ENCODE measurements around the gene PPP1R12B.
"Not testable (repeated sequence)": the region's sequence is repeated elsewhere in the genome, so short reads cannot be mapped to it uniquely, and the experiment has no call there.

The PPP1R12B gene

DNA sequence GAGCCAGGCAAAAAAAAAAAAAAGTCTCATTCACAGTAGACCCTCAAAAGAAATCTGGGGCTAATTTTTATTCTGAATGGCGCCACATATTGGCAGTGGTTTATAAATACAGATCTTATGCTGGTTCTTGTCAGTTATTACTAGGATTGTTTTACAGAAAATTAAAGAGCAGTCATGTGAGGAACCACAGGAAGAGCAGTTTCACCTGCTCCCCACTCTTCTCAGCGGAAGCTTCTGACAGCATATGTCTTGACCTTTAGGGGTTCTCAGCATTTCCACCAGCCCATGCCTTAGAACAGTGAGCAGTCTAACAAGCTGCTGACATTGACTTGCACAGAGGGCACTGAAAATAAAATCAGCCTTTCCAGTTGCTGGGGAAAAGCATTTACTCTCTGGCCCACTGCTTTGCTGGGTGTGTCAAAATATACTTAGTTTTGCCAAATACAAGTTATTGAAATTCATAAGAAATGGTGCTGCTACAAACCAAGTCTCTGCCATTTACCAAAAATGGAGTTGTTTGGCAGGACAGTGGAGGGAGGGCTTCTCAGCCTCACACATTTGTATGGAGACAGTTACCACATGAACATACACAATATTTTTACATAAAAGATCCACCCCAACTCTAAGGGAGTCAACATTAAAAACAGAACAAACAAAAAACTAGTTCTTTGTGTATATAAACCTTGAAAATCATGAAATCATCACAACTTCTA, 217.5 kb downstream of the PPP1R12B start:
- DNase-seq: no peak

GRCh38 chr1:202567738-202568137, 219.2 kb downstream of the PPP1R12B start:
- DNase-seq: no peak

DNA sequence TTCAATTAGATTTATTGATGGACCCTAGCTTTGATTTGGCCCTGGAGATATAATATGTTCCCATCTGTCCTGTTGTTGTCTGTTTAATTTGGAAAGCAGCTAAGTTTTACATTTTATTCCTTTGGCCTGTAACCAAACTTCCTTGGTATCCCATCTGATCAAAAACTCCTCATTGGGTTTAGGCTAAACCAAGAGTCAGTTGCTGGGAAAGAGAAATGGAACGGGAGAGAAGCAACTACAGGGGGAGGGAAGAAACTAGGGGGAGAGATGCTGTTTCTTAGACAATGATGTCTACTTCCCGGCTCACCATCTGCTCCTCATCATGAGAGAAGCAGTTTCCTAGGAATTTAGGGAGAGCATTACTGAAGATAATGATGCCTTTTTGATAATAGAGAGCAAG, 219.9 kb downstream of the PPP1R12B start:
- DNase-seq: peak in 1 of 2 experiments; percentile 39

DNA sequence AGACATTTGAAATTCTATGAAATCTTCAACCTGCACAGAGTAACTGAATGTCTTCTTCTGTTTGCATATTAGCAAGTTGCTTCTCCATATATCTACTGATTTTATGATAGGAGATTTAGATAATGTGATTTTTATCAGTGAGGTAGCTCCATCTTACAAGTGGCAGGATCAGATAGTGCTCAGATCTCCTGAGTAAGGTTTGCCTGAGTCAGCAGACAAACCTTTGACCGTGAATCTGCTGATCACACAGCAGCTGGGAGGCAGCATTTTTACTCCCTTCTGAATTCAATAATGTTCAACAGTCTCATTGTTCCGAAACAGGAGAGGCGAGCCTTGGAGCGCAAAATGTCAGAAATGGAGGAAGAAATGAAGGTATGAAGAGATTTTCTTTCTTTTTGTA, 220.3 kb downstream of the PPP1R12B start:
- DNase-seq: no peak

DNA sequence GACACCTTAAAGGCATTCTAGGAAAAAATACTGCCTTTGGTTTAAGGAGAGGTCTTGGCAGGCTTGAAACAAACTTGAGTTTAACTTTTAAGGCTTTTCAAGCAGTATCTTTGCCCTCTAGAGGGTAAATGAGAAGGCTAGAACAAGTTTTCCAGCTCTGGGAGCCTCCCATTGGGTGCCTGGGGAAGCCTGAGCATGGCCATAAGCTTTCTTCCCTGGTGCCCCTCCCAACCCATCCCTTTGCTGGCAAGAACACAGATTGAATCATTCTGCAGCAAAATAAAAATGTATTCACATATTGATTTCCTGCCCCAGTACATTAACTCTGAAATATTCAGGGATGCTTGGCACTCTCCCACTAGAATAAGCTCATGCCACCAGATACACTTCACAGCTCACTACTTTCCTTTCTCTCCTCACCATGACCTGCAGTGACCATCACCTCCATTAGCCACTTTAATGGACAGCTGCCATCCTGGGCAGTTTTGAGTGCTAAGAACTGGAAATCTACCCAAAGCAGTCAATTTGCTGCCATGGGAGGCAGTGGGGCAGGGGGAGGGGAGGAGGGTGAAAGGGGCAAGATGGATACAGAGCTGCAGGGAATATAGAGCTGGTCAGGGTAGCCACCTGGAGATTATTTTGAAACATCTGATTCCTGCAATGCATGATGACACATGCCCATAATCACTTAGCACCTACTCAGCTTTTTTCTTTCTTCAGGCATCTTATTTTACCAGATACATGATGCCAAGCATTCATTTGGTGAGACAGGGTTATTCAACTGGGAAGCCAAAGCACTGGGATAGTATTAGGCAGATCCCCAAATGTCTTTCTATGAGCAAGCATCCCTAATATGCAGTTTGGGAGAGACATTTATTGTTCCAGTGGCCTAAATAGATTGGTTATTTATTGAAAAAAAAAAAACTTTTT, 221.2 kb downstream of the PPP1R12B start:
- no peak for DNase-seq

GRCh38 chr1:202571719-202572339, 223.3 kb downstream of the PPP1R12B start:
- peak in 1 of 2 experiments; percentile 51 for DNase-seq

GRCh38 chr1:202572867-202573266, 224.4 kb downstream of the PPP1R12B start:
- DNase-seq: no peak

GRCh38 chr1:202575918-202576653, 227.6 kb downstream of the PPP1R12B start:
- DNase-seq: no peak

- no peak for DNase-seq
These were observed 228.3 kb downstream of the PPP1R12B start for GRCh38 chr1:202576816-202577215.

- DNase-seq: no peak
These were observed 228.9 kb downstream of the PPP1R12B start for GRCh38 chr1:202577381-202577780.

GRCh38 chr1:202578001-202578504, 229.6 kb downstream of the PPP1R12B start:
- peak; percentile 29 to 75 for DNase-seq

DNA sequence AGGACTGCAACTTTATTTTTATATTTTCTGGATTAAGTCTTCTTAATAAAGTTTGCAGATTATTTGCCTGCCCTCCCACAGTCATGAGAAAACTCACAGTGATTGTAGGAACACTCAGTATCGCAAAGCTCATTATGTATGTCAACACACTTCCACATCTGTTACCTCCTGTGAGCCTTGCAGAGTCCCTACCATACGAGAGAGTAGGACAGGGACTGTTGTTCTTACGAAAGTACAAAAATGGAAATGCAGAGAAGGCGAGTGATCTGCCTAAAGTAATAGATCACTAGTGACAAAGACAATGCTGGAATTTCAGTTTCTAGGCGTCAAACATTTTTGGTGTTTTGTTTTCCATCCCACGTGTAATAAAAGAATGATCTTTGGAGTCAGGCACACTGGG, 230.1 kb downstream of the PPP1R12B start:
- DNase-seq: peak; percentile 51 to 70

DNA sequence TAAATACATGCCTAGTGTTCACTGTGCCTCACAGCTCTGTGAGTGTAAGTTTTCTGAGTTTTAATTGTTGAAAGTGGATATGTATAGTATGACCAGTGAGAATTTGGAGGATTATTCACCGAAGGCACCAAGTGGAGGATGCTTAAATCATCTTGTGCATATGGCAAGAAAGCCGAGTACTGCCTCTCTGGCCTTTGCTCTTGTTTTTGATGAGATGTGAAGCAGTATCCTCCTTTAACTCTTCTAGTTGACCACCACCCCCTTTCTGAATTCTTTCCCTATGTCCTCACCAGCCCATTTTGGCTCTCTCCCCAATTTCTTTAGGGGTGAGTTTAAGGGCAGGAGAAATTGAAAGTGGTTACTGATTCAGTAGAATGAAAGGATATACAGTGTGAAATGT, 231.3 kb downstream of the PPP1R12B start:
- peak in 1 of 2 experiments; percentile 79 for DNase-seq

DNA sequence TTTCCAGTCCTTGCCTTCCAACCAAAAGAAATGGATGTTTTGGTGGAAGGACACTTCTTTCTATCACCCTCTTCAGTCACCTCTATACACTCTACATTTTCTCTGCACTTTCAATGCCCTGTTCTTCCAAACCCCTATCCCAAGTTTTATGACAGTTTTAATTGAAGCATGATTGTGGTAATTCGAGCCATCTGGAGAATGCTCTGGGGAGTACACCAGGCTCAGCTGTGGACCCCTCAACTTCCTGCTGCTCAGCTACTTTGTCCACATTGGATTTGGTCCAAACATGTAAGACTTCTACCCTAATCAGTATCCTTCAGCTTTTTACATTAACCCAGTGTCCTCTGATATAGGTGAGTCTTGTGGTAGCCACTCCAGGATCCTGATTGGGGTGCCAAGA, 232.1 kb downstream of the PPP1R12B start:
- peak; percentile 16 to 51 for DNase-seq

DNA sequence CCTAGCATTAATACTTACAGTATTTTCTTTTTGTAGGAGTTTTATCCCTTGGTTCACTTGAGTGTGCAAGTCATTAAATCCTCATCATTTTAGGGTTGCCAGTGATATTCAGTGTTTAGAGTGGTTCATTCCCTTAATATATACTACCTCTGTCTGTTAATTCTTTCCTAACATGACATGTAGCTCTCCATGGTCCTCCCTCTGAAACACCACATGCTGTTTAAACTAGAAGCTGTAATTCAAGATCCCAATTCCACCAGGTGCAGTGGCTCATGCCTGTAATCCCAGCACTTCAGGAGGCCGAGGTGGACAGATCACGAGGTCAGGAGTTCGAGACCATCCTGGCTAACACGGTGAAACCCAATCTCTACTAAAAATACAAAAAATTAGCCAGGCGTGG, 233.9 kb downstream of the PPP1R12B start:
- DNase-seq: not testable (repeated sequence)

DNA sequence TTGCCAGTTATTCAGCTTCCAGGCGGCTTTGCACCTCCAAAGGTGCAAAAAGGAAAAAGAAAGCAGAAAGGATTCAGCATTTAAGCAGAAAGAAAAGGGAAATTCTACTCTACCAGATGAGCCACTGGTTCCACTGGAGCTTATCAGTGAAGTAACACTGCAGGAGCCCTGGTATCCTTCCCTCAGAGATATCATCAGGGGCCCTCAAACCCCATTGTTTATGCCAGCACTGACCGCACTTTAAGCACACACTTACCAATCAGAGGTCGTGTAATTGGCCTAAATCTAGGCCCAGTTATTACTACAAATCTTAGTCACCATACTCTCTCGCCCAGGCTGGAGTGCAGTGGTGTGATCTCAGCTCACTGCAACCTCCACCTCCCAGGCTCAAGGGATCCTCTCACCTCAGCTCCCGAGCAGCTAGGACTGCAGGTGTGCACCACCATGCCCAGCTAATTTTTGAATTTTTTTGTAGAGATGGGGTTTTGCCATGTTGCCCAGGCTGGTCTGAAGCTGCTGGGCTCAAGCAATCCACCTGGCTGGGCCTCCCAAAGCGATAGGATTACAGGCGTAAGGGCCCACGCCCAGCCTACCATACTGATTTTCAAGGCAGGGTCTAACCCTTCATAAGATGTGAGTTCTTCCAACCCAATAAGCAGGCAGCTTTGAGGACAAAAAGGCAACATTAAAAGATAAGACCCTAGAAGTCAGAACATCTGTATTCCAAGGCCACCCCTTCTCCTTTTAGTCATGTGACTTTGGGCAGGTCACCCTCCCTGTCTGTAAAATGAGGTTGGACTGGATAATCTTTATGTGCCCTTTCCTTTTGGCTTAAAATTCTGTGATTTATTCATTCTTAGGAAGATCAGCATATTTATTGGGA, 236.4 kb downstream of the PPP1R12B start:
- DNase-seq: no peak

DNA sequence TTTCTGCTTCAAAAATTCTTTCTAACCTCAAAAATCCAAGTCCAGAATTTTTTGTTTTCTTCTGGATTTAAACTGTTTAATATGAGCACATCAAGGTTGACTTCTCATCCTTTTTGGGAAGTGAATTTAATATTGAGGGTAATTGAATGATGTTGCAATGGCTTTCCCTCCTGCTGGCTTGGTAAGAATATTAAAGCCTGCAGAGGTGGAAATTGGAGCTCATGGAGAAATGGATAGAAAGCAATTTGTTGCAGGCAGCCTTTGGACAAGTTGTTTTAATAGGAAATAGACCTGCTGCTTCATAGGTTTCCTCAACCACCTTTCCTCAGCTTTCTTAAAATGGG, 237.1 kb downstream of the PPP1R12B start:
- DNase-seq: no peak

DNA sequence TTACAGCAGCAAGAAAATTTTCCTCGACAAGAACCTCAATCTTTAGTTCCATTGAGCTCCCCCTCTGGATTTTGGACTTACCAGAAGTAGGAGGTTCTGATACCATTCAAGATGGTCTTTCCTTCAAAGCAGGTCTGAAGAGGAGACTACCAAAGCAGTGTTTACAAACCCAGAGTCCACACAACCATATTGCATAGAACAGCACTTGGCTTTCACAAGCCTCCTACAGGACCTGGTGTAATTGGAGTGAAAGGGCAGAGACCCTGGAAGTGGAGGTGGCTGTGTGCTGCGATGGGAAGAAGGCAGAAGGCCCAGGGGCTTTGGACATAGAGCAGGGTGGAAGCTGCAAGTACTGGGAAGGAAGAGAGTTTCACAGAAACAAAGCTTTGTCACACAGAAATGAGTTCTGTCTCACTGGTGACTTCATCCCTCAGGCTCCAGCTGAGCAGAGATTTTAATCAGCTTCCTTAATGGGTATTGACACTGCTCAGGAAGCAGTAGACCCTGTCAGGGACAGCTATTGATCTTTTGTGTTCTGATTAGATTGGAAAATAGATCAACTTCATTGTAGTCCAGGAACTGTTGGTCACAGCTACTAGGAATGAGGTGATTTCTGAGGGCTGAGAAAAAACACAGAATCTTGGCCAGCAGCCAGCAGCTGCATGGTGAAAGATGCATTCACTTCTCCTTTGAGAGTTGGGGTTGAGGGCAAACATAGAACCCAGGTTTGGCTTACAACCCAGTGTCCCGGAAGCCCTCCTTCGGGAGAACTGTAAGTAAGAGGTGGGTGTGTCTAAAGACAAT, 237.7 kb downstream of the PPP1R12B start:
- no peak for DNase-seq

DNA sequence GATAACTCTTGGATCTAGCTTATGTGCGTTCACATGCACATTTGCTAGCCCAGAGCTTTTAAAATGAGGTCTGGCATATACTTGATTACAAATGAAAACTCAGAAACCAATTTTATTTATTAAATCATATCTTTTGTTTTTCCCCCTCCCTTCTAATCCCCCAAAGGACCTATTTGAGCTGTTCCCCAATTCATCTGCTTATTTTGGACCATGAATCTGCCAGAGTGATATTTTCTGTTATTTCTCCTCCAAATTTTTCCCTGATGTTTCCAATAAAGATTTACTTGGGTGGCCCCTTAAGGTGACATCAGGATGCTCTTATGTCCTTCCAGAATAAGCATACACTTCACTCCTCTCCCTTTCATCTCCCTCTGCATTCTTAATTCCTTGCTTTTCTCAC, 238.4 kb downstream of the PPP1R12B start:
- no peak for DNase-seq

DNA sequence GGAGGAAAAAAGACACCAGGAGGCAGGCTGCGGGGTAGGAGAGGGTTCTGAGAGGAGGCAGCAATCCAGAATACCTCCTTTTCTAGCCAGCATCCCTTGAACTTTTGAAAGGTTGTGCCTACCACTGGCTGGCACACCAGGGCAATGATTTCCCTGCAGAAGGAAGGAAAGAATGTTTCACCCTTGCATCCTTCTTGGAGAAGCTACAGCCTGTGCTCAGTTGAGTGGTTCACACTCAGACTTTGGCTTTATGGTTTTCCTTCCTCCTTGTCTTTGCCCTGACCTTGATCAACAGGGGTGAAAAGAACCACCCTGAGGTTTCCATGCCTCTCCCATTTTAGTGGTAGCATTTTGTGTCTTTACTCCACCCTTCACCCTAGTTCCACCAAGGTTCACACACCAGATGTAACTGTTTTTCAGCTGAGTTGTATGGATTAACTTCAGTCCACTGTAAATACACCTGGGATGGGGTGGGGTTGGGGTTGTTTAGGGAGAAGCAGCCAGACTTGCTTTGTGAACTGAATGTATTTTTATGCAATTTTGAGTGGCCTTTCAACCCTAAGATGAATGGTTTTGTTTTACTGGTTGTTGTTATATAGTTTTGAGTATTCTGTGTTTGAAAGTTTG, 239.5 kb downstream of the PPP1R12B start:
- no peak for DNase-seq

All from NCI-H524 (cell line).